Neutrophil (primary cell): ENCODE data around the gene VDR.

Experiments
- H3K27ac ChIP-seq: fragments of 200-600 bp; sonication (generic); 2 replicates; pipeline ENCODE4 v1.5.1; 2016; ENCODE audit warnings: mild to moderate bottlenecking, moderate library complexity
- H3K27me3 ChIP-seq: fragments of 200-600 bp; sonication (generic); 2 replicates; pipeline ENCODE4 v1.6.0; 2016; ENCODE audit warnings: mild to moderate bottlenecking
- H3K36me3 ChIP-seq: fragments of 200-600 bp; sonication (generic); 2 replicates; pipeline ENCODE4 v1.5.1; 2017
- H3K4me1 ChIP-seq, 2 experiments: fragments of 200-600 bp in 1 of 2; sonication (generic) in 1 of 2; 1 replicate in 1 of 2; 2 replicates in 1 of 2; pipeline versions ENCODE4 v1.5.1 to v1.6.1; 2013 to 2016; ENCODE audit warnings: low read depth in 1 of 2, low read length in 1 of 2, mild to moderate bottlenecking in 1 of 2, moderate library complexity in 1 of 2; ENCODE audit not compliant: control insufficient read depth in 1 of 2, insufficient read depth in 1 of 2
- H3K4me3 ChIP-seq, 2 experiments: fragments of 200-600 bp in 1 of 2; sonication (generic) in 1 of 2; 1 replicate in 1 of 2; 2 replicates in 1 of 2; pipeline ENCODE4 v1.5.1; 2013 to 2016; ENCODE audit warnings: low read depth in 1 of 2, low read length in 1 of 2, mild to moderate bottlenecking in 1 of 2, moderate library complexity in 1 of 2
- H3K9me3 ChIP-seq: fragments of 200-600 bp; sonication (generic); 2 replicates; pipeline ENCODE4 v1.5.1; 2016
- TF ChIP-seq, protein P1 (sequence below): fragments of 200-600 bp; sonication (generic); IDR thresholded peaks from 2 replicates; pipeline ENCODE4 v1.5.1; 2016; ENCODE audit warnings: antibody characterized with exemption

VDR gene

DNA sequence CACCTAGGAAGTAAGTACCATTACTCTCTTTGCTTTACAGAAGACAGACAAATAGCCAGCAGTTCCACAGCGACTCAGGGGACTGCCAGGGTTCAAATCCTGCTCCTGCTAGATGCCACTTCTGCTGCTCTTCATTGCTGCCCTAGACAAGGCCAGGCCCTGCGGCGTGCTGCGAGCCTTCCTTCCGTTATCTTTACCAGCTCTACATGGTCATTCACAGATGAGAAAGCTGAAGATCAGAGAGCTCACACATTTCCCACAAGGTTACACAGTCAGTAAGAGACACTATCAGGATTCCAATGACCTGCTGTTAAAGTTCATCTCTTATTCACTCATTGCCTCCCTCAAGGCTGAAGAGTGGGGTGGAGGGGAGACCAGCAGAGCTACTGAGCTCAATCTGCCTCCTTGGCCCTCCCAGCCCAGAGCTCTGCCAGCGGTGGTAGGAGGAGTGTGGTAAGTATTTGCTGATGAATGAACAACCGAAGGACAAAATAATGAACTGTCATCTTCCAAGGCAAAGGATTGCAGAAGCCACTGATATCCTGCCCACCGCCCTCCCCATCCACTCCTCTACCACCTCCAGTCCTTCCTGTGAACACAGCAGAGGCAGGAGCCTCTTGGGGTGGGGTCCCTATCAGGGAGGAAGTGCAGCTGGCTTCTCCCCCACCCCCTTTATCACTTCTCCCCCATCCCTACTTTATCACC is 70.4 kb downstream of the VDR start:
- TF ChIP-seq, protein P1, sequence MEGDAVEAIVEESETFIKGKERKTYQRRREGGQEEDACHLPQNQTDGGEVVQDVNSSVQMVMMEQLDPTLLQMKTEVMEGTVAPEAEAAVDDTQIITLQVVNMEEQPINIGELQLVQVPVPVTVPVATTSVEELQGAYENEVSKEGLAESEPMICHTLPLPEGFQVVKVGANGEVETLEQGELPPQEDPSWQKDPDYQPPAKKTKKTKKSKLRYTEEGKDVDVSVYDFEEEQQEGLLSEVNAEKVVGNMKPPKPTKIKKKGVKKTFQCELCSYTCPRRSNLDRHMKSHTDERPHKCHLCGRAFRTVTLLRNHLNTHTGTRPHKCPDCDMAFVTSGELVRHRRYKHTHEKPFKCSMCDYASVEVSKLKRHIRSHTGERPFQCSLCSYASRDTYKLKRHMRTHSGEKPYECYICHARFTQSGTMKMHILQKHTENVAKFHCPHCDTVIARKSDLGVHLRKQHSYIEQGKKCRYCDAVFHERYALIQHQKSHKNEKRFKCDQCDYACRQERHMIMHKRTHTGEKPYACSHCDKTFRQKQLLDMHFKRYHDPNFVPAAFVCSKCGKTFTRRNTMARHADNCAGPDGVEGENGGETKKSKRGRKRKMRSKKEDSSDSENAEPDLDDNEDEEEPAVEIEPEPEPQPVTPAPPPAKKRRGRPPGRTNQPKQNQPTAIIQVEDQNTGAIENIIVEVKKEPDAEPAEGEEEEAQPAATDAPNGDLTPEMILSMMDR: no peak
- Histone ChIP-seq H3K9me3 (no peaks in the 10 kb centered on the region), H3K27ac (peak overlapping the region; percentile 13)

DNA sequence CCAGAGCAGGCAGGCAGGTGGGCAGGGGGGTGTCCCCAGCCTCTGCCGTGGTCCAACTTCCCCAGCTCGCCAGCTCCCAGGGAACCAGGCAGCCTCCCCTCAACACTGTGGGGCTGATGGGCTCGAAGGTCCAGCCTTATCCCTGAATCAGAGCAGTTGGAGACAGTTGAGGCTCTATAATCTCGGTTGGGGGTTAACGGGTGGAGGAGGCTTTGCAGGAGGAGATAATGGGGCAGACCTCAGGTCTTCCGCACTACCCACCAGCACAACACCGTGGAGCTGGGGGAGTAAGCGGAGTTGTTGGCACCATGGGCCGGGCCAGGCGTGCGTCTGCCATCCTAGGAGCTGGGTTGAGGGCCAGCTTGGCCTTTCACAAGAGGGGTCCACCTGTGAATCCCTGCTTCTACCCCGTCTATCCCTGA is 71.2 kb downstream of the VDR start:
- Histone ChIP-seq H3K27ac (no peak overlapping the region), H3K9me3 (no peaks in the 10 kb centered on the region), H3K36me3 (no peaks in the 10 kb centered on the region), H3K4me1 (peaks cover 64 to 75% of the 10 kb centered on the region in 2 experiments), H3K4me3 (no peak overlapping the region), H3K27me3 (no peaks in the 10 kb centered on the region)
- TF ChIP-seq, protein P1: no peak

More for the DNA sequence above, 70.4 kb downstream of the VDR start:
- H3K36me3 ChIP-seq: no peaks in the 10 kb centered on the region
- peaks cover 57 to 67% of the 10 kb centered on the region in 2 experiments for H3K4me1 ChIP-seq
- H3K4me3 ChIP-seq: no peak overlapping the region
- H3K27me3 ChIP-seq: no peaks in the 10 kb centered on the region

DNA sequence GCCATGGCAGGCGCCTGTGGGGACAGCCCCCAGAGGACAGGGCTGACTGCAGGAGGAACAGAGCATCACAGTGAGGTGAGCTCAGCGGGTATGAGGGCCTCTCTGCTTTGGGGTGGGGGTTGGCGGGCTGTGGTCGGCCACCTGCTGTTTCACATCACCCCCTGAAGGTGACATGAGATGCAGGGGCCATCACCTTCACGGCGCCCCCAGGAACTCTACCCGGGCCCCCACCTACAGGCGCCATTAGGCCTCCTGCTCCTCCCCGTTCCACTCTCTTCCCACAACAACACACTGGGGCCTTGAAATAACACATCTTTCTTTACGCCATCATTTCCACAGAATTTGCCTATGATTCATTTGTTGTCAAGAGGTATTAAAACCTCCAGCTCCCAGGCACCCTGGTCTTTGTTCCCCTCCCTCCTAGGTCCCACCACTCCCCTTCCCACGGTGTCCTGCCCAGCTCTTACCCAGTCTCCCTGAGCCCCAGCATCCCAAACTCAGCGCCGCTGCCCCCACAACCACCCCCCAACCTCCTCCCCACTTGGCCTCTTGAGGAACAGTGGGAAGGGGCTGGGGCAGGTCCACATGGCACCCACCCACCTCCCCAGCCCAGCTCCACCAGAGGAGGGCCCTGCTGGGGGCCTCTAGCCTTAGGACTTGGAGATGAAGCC is 72.4 kb downstream of the VDR start:
- no peak overlapping the region for H3K4me3 ChIP-seq
- H3K36me3 ChIP-seq: no peaks in the 10 kb centered on the region
- no peaks in the 10 kb centered on the region for H3K9me3 ChIP-seq
- no peaks in the 10 kb centered on the region for H3K27me3 ChIP-seq
- TF ChIP-seq, protein P1: no peak
- peaks cover 76 to 81% of the 10 kb centered on the region in 2 experiments for H3K4me1 ChIP-seq
- H3K27ac ChIP-seq: peak overlapping the region; percentile 74

GRCh38 chr12:47829584-47829983 is 75.2 kb downstream of the VDR start:
- Histone ChIP-seq H3K4me1 (peaks cover 78 to 80% of the 10 kb centered on the region in 2 experiments), H3K9me3 (no peaks in the 10 kb centered on the region), H3K4me3 (no peak overlapping the region), H3K36me3 (no peaks in the 10 kb centered on the region), H3K27ac (peak overlapping the region; percentile 61), H3K27me3 (no peaks in the 10 kb centered on the region)
- TF ChIP-seq, protein P1: no peak

GRCh38 chr12:47828976-47829482 is 75.8 kb downstream of the VDR start:
- no peaks in the 10 kb centered on the region for H3K27me3 ChIP-seq
- TF ChIP-seq, protein P1: no peak
- peak overlapping the region; percentile 61 for H3K27ac ChIP-seq
- peaks cover 78 to 81% of the 10 kb centered on the region in 2 experiments for H3K4me1 ChIP-seq
- H3K36me3 ChIP-seq: no peaks in the 10 kb centered on the region
- peak overlapping the region; percentile 23 to 30 for H3K4me3 ChIP-seq
- H3K9me3 ChIP-seq: no peaks in the 10 kb centered on the region
